A673 (cell line): ENCODE measurements around the gene HOXD9.

Source experiments
- EZH2 ChIP-seq: fragments of 200-600 bp; sonication (generic); IDR thresholded peaks from 2 replicates; pipeline ENCODE4 v1.6.1; 2017; ENCODE audit warnings: borderline replicate concordance, low read depth, mild to moderate bottlenecking, mixed read lengths, antibody characterized with exemption, low read length; ENCODE audit not compliant: poor library complexity, severe bottlenecking
- TF ChIP-seq, protein P1 (sequence below): fragments of 300-800, 200-600 bp; sonication (generic); conservative IDR thresholded peaks from 2 replicates; pipeline ENCODE4 v1.5.1; 2017; ENCODE audit warnings: low read depth, mild to moderate bottlenecking, antibody characterized with exemption, low read length, moderate library complexity, mixed read lengths

DNA sequence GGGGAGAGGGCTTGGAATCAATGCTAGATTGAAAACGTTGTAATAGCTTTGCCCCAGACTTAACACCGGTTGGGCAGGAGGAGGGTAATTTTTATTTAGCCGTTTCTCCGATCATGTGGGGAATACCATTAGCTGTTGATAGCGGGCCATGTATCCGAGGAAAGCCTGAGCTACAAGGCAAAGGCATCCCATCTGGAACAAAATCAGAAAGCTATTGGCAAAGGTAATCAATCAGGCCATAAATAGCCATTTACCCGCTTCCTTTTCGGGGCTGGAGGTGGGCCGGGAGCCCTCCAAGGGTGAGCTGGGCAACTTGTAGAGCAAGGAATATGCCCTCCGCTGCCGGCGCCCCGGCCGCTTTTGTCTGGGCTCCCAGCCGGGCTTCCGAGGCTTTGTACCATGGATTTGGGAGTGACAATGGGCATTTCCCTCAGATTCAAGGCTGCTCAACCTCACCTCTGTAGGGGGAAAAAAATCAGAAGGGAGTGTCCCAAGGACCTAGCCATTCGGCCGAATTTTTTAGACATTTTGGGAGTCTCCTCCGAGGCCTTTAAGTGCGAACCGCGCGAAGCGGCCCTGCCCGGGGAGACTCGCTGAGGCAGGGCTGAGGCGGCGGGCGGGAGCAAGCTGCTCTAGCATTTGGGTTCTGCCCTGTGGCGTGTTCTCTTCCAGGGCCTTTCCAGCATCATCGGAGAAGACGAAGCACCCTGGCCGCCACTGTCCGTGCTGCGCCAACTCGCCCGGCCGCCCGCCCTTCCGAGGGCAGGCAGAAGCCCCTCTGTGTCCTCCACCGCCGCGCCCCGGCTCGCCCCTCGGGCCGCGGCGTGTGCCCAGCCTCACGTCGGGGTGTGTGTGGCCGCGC lies 1.1 kb upstream of the HOXD9 start:
- TF ChIP-seq, protein P1, sequence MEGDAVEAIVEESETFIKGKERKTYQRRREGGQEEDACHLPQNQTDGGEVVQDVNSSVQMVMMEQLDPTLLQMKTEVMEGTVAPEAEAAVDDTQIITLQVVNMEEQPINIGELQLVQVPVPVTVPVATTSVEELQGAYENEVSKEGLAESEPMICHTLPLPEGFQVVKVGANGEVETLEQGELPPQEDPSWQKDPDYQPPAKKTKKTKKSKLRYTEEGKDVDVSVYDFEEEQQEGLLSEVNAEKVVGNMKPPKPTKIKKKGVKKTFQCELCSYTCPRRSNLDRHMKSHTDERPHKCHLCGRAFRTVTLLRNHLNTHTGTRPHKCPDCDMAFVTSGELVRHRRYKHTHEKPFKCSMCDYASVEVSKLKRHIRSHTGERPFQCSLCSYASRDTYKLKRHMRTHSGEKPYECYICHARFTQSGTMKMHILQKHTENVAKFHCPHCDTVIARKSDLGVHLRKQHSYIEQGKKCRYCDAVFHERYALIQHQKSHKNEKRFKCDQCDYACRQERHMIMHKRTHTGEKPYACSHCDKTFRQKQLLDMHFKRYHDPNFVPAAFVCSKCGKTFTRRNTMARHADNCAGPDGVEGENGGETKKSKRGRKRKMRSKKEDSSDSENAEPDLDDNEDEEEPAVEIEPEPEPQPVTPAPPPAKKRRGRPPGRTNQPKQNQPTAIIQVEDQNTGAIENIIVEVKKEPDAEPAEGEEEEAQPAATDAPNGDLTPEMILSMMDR: no peak
- no peak for TF ChIP-seq EZH2
